Measurements from ENCODE around the gene UBE3C. TPM values are rescaled to one million over a fixed set of nuclear protein-coding genes. Genes with fewer than 3 reads are reported as not detected.

The UBE3C gene
- total and polyA plus RNA-seq, 4 donors = 12.7 to 91.8 (median 46.1) TPM

- Histone ChIP-seq H3K4me1 (ENCODE audit: control insufficient read depth in 5 of 5, insufficient read depth in 5 of 5, low read length in 5 of 5) (no peaks in the 10 kb centered on the region), H3K9me3 (ENCODE audit: control insufficient read depth in 4 of 4, insufficient read depth in 3 of 4, low read length in 3 of 4) (no peaks in the 10 kb centered on the region), H3K27me3 (ENCODE audit: control insufficient read depth in 3 of 3, insufficient read depth in 3 of 3, low read length in 2 of 3) (no peaks in the 10 kb centered on the region), H3K36me3 (ENCODE audit: control insufficient read depth in 4 of 4, insufficient read depth in 4 of 4, low read length in 4 of 4) (no peaks in the 10 kb centered on the region), H3K27ac (ENCODE audit: low read depth in 1 of 2, low read length in 1 of 2) (no peak overlapping the region), H3K4me3 (no peak overlapping the region), H3K9ac (ENCODE audit: insufficient read depth in 1 of 2, low read length in 2 of 2) (no peak overlapping the region)
- DNase-seq = no peak
- WGBS, 2 donors = 84 to 89% methylated on average over 5 of the region's 5 CpGs
- TF ChIP-seq CTCF (IDR thresholded peaks at IDR 0.05; ENCODE audit: control extremely low read depth, extremely low read depth) = no peak
- ATAC-seq (ENCODE audit: insufficient read depth, low FRiP score) = no peak
Measured at GRCh38 chr7:157132796-157133195, 5.9 kb upstream of the UBE3C start.

GRCh38 chr7:157133304-157133703, 5.4 kb upstream of the UBE3C start:
- 88 to 90% methylated on average over 2 of the region's 2 CpGs for WGBS, 2 donors

GRCh38 chr7:157136372-157136771, 2.4 kb upstream of the UBE3C start:
- peaks cover 9 to 22% (median 13%) of the 10 kb centered on the region in 5 donors for H3K4me1 ChIP-seq (ENCODE audit: control insufficient read depth in 5 of 5, insufficient read depth in 5 of 5, low read length in 5 of 5)
- peaks cover 0 to 3% (median 1%) of the 10 kb centered on the region in 4 donors for H3K36me3 ChIP-seq (ENCODE audit: control insufficient read depth in 4 of 4, insufficient read depth in 4 of 4, low read length in 4 of 4)
- DNase-seq (peak in 2 of 3 donors; percentile 34 to 37), ATAC-seq (ENCODE audit: insufficient read depth, low FRiP score) (no peak)
- no peaks in the 10 kb centered on the region for H3K9me3 ChIP-seq (ENCODE audit: control insufficient read depth in 4 of 4, insufficient read depth in 3 of 4, low read length in 3 of 4)
- no peak for TF ChIP-seq CTCF (IDR thresholded peaks at IDR 0.05; ENCODE audit: control extremely low read depth, extremely low read depth)
- H3K9ac ChIP-seq (ENCODE audit: insufficient read depth in 1 of 2, low read length in 2 of 2) = no peak overlapping the region
- no peak overlapping the region for H3K27ac ChIP-seq (ENCODE audit: low read depth in 1 of 2, low read length in 1 of 2)
- H3K27me3 ChIP-seq (ENCODE audit: control insufficient read depth in 3 of 3, insufficient read depth in 3 of 3, low read length in 2 of 3) = no peaks in the 10 kb centered on the region
- H3K4me3 ChIP-seq = no peak overlapping the region
- 13 to 30% methylated on average over 4 of the region's 4 CpGs for WGBS, 2 donors

More at GRCh38 chr7:157133304-157133703, 5.4 kb upstream of the UBE3C start:
- DNase-seq (no peak), ATAC-seq (ENCODE audit: insufficient read depth, low FRiP score) (no peak)
- Histone ChIP-seq H3K4me1 (ENCODE audit: control insufficient read depth in 5 of 5, insufficient read depth in 5 of 5, low read length in 5 of 5) (peaks cover 0 to 4% (median 0%) of the 10 kb centered on the region in 5 donors), H3K9me3 (ENCODE audit: control insufficient read depth in 4 of 4, insufficient read depth in 3 of 4, low read length in 3 of 4) (no peaks in the 10 kb centered on the region), H3K27ac (ENCODE audit: low read depth in 1 of 2, low read length in 1 of 2) (no peak overlapping the region), H3K27me3 (ENCODE audit: control insufficient read depth in 3 of 3, insufficient read depth in 3 of 3, low read length in 2 of 3) (no peaks in the 10 kb centered on the region), H3K9ac (ENCODE audit: insufficient read depth in 1 of 2, low read length in 2 of 2) (no peak overlapping the region), H3K36me3 (ENCODE audit: control insufficient read depth in 4 of 4, insufficient read depth in 4 of 4, low read length in 4 of 4) (no peaks in the 10 kb centered on the region), H3K4me3 (no peak overlapping the region)
- no peak for TF ChIP-seq CTCF (IDR thresholded peaks at IDR 0.05; ENCODE audit: control extremely low read depth, extremely low read depth)

GRCh38 chr7:157138101-157138423, 664 bp upstream of the UBE3C start:
- peaks cover 0 to 8% (median 6%) of the 10 kb centered on the region in 4 donors for H3K36me3 ChIP-seq (ENCODE audit: control insufficient read depth in 4 of 4, insufficient read depth in 4 of 4, low read length in 4 of 4)
- peak overlapping the region; percentile 84 to 94 for H3K27ac ChIP-seq (ENCODE audit: low read depth in 1 of 2, low read length in 1 of 2)
- no peak for TF ChIP-seq CTCF (IDR thresholded peaks at IDR 0.05; ENCODE audit: control extremely low read depth, extremely low read depth)
- no peaks in the 10 kb centered on the region for H3K27me3 ChIP-seq (ENCODE audit: control insufficient read depth in 3 of 3, insufficient read depth in 3 of 3, low read length in 2 of 3)
- 36 to 40% methylated on average over 5 of the region's 5 CpGs for WGBS, 2 donors
- ATAC-seq (ENCODE audit: insufficient read depth, low FRiP score) (no peak), DNase-seq (no peak)
- H3K9me3 ChIP-seq (ENCODE audit: control insufficient read depth in 4 of 4, insufficient read depth in 3 of 4, low read length in 3 of 4) = no peaks in the 10 kb centered on the region
- H3K4me3 ChIP-seq = peak overlapping the region; percentile 66
- peak overlapping the region; percentile 8 to 45 for H3K9ac ChIP-seq (ENCODE audit: insufficient read depth in 1 of 2, low read length in 2 of 2)
- peaks cover 10 to 23% (median 13%) of the 10 kb centered on the region in 5 donors for H3K4me1 ChIP-seq (ENCODE audit: control insufficient read depth in 5 of 5, insufficient read depth in 5 of 5, low read length in 5 of 5)

Data from lung (tissue), 12 donors.